Measurements from ENCODE around the gene CEP20. TPM values are rescaled to one million over a fixed set of nuclear protein-coding genes. Genes with fewer than 3 reads are reported as not detected.

CEP20 gene
- total RNA-seq, 1 experiment from 2014 or later, result 54.7 TPM

- no peak for DNase-seq (ENCODE audit: unreplicated experiment)
- Mint-ChIP-seq H3K27me3 (ENCODE audit: insufficient read depth, unreplicated experiment) (no peaks in the 10 kb centered on the region), H3K4me1 (ENCODE audit: insufficient read depth, unreplicated experiment) (peaks cover 27% of the 10 kb centered on the region), H3K36me3 (ENCODE audit: insufficient read depth, unreplicated experiment) (peaks cover 6% of the 10 kb centered on the region), H3K4me3 (ENCODE audit: unreplicated experiment) (no peak overlapping the region), H3K9me3 (ENCODE audit: unreplicated experiment) (no peaks in the 10 kb centered on the region), H3K27ac (ENCODE audit: low read depth, unreplicated experiment) (no peak overlapping the region)
- no TSS peak for BruUV-seq (replicated peaks)
- ChIA-PET CTCF (interaction anchor here (0.6 to 1.2 kb wide), 8 partner anchors 11 to 264 kb away, joined by 3 to 4 read pairs (median 4); no protein-coding TSS in a partner anchor), POLR2A (interaction anchor here (1.2 to 7.6 kb wide), 4 partner anchors 11 to 68 kb away, joined by 5 to 97 read pairs (median 24); partner anchors contain the start of gene CEP20)
- no peak for TF ChIP-seq CTCF (IDR thresholded peaks at IDR 0.05; ENCODE audit: unreplicated experiment)
- intact Hi-C loops (cut with micrococcal nuclease), result loop anchor here (2.0 kb wide), 1 partner anchor 48 kb away; no protein-coding TSS in a partner anchor
Measured at GRCh38 chr16:15898654-15899053, 10.3 kb upstream of the CEP20 start.

- DNase-seq (ENCODE audit: unreplicated experiment), result no peak
- Mint-ChIP-seq H3K27ac (ENCODE audit: low read depth, unreplicated experiment) (no peak overlapping the region), H3K36me3 (ENCODE audit: insufficient read depth, unreplicated experiment) (peaks cover 6% of the 10 kb centered on the region), H3K4me3 (ENCODE audit: unreplicated experiment) (no peak overlapping the region), H3K9me3 (ENCODE audit: unreplicated experiment) (no peaks in the 10 kb centered on the region), H3K27me3 (ENCODE audit: insufficient read depth, unreplicated experiment) (no peaks in the 10 kb centered on the region), H3K4me1 (ENCODE audit: insufficient read depth, unreplicated experiment) (peaks cover 23% of the 10 kb centered on the region)
- TF ChIP-seq CTCF (IDR thresholded peaks at IDR 0.05; ENCODE audit: unreplicated experiment), result no peak
- intact Hi-C loops (cut with micrococcal nuclease), result loop anchor here (2.0 kb wide), 1 partner anchor 49 kb away; no protein-coding TSS in a partner anchor
- BruUV-seq (replicated peaks), result no TSS peak
- ChIA-PET CTCF (interaction anchor here (0.9 kb wide), 1 partner anchor 9 kb away, joined by 4 read pairs; the partner anchor contains the start of gene CEP20), POLR2A (interaction anchor here (7.6 kb wide), 1 partner anchor 11 kb away, joined by 97 read pairs; the partner anchor contains the start of gene CEP20)
Measured at GRCh38 chr16:15897834-15898254, 9.4 kb upstream of the CEP20 start.

GRCh38 chr16:15897121-15897780, 8.8 kb upstream of the CEP20 start:
- Mint-ChIP-seq H3K36me3 (ENCODE audit: insufficient read depth, unreplicated experiment) (peaks cover 6% of the 10 kb centered on the region), H3K9me3 (ENCODE audit: unreplicated experiment) (no peaks in the 10 kb centered on the region), H3K4me1 (ENCODE audit: insufficient read depth, unreplicated experiment) (peaks cover 18% of the 10 kb centered on the region), H3K4me3 (ENCODE audit: unreplicated experiment) (no peak overlapping the region), H3K27me3 (ENCODE audit: insufficient read depth, unreplicated experiment) (no peaks in the 10 kb centered on the region), H3K27ac (ENCODE audit: low read depth, unreplicated experiment) (no peak overlapping the region)
- no peak for TF ChIP-seq CTCF (IDR thresholded peaks at IDR 0.05; ENCODE audit: unreplicated experiment)
- no peak for DNase-seq (ENCODE audit: unreplicated experiment)
- BruUV-seq (replicated peaks), result no TSS peak
- ChIA-PET CTCF (interaction anchor here (0.9 kb wide), 1 partner anchor 9 kb away, joined by 4 read pairs; the partner anchor contains the start of gene CEP20), POLR2A (interaction anchor here (0.6 to 7.6 kb wide), 4 partner anchors 10 to 142 kb away, joined by 3 to 97 read pairs (median 4); partner anchors contain the start of gene CEP20)
- intact Hi-C loops (cut with micrococcal nuclease), result no loop called here

- H3K27me3 Mint-ChIP-seq (ENCODE audit: insufficient read depth, unreplicated experiment), result no peaks in the 10 kb centered on the region
- peaks cover 5% of the 10 kb centered on the region for H3K4me1 Mint-ChIP-seq (ENCODE audit: insufficient read depth, unreplicated experiment)
- no peak for TF ChIP-seq CTCF (IDR thresholded peaks at IDR 0.05; ENCODE audit: unreplicated experiment)
- no peak for DNase-seq (ENCODE audit: unreplicated experiment)
- intact Hi-C loops (cut with micrococcal nuclease), result no loop called here
- H3K9me3 Mint-ChIP-seq (ENCODE audit: unreplicated experiment), result no peaks in the 10 kb centered on the region
- CTCF ChIA-PET, result interaction anchor here (0.6 to 1.1 kb wide), 3 partner anchors 21 to 62 kb away, joined by 3 to 4 read pairs (median 3); no protein-coding TSS in a partner anchor
- H3K4me3 Mint-ChIP-seq (ENCODE audit: unreplicated experiment), result no peak overlapping the region
- no TSS peak for BruUV-seq (replicated peaks)
- no peak overlapping the region for H3K27ac Mint-ChIP-seq (ENCODE audit: low read depth, unreplicated experiment)
- peaks cover 6% of the 10 kb centered on the region for H3K36me3 Mint-ChIP-seq (ENCODE audit: insufficient read depth, unreplicated experiment)
- POLR2A ChIA-PET, result interaction anchor here (1.0 to 2.8 kb wide), 3 partner anchors 55 to 131 kb away, joined by 3 to 10 read pairs (median 3); no protein-coding TSS in a partner anchor
Measured at GRCh38 chr16:15894571-15895374, 6.4 kb upstream of the CEP20 start.

All from MCF 10A (cell line).